Vagina (tissue), 2 donors: ENCODE data around the gene ABTB2.

Experiments
- POLR2A ChIP-seq, 2 donors: fragments of 450-650 bp; IDR thresholded peaks; one replicate each; pipeline ENCODE4 v1.6.1; 2017; ENCODE audit warnings: antibody characterized with exemption in 2 of 2, mild to moderate bottlenecking in 2 of 2, moderate library complexity in 2 of 2
- TF ChIP-seq, protein P1 (sequence below), 3 experiments: fragments of 450-650 bp in 2 of 3; fragments of 200-600 bp in 1 of 3; sonication (generic) in 1 of 3; IDR thresholded peaks; one replicate each; pipeline ENCODE4 v1.5.1; 2017 to 2019; ENCODE audit warnings: antibody characterized with exemption in 3 of 3, mild to moderate bottlenecking in 2 of 3, moderate library complexity in 2 of 3

DNA sequence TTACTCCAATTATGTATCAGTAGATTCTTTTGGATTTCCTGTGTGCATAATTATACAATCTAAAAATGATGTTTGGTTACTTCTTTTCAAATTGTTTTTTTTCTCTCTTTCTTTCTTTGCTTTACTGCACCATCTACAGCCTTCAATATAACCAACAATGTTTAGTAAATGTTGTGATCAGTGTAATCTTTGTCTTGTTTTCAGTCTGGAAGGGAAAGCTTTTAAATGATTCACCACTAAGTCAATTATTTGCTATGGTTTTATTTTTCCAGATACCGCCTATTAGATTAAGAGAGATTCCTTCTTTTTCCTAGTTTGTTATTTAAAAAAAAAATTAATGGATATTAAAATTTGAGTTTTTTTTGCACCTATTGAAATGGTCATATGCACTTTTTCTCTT is 29.8 kb upstream of the ABTB2 start:
- TF ChIP-seq POLR2A (IDR thresholded peaks at IDR 0.05), result no peak
- TF ChIP-seq, protein P1, sequence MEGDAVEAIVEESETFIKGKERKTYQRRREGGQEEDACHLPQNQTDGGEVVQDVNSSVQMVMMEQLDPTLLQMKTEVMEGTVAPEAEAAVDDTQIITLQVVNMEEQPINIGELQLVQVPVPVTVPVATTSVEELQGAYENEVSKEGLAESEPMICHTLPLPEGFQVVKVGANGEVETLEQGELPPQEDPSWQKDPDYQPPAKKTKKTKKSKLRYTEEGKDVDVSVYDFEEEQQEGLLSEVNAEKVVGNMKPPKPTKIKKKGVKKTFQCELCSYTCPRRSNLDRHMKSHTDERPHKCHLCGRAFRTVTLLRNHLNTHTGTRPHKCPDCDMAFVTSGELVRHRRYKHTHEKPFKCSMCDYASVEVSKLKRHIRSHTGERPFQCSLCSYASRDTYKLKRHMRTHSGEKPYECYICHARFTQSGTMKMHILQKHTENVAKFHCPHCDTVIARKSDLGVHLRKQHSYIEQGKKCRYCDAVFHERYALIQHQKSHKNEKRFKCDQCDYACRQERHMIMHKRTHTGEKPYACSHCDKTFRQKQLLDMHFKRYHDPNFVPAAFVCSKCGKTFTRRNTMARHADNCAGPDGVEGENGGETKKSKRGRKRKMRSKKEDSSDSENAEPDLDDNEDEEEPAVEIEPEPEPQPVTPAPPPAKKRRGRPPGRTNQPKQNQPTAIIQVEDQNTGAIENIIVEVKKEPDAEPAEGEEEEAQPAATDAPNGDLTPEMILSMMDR (IDR thresholded peaks at IDR 0.05), result no peak
